ENCODE data around the gene CDH4. TPM values are rescaled to one million over a fixed set of nuclear protein-coding genes. Genes with fewer than 3 reads are reported as not detected.

The CDH4 gene
- total and polyA plus RNA-seq, 2 donors from 2014 or later = 1.1 TPM; not detected in 1

GRCh38 chr20:61777773-61778494 lies 525.9 kb downstream of the CDH4 start:
- intact Hi-C loops (cut with DNase I) = no loop called here
- FAIRE-seq (no peak), DNase-seq (no peak)
- Histone ChIP-seq H3K9me3 (ENCODE audit: control insufficient read depth in 2 of 3, insufficient read depth in 1 of 3, low read length in 3 of 3) (peaks cover 0 to 11% (median 2%) of the 10 kb centered on the region in 3 donors), H3K36me3 (ENCODE audit: control insufficient read depth in 2 of 3, insufficient read depth in 3 of 3, low read length in 3 of 3) (no peaks in the 10 kb centered on the region), H3K27ac (ENCODE audit: low read depth in 2 of 2, low read length in 2 of 2) (no peak overlapping the region), H3K27me3 (ENCODE audit: control insufficient read depth, insufficient read depth, low read length) (no peaks in the 10 kb centered on the region), H3K9ac (ENCODE audit: low read length in 3 of 3) (no peak overlapping the region), H3K4me3 (ENCODE audit: low read length in 3 of 3) (no peak overlapping the region), H3K4me1 (ENCODE audit: control insufficient read depth in 2 of 3, insufficient read depth in 2 of 3, low read depth in 1 of 3, low read length in 3 of 3) (no peaks in the 10 kb centered on the region)
- TF ChIP-seq, protein P1, sequence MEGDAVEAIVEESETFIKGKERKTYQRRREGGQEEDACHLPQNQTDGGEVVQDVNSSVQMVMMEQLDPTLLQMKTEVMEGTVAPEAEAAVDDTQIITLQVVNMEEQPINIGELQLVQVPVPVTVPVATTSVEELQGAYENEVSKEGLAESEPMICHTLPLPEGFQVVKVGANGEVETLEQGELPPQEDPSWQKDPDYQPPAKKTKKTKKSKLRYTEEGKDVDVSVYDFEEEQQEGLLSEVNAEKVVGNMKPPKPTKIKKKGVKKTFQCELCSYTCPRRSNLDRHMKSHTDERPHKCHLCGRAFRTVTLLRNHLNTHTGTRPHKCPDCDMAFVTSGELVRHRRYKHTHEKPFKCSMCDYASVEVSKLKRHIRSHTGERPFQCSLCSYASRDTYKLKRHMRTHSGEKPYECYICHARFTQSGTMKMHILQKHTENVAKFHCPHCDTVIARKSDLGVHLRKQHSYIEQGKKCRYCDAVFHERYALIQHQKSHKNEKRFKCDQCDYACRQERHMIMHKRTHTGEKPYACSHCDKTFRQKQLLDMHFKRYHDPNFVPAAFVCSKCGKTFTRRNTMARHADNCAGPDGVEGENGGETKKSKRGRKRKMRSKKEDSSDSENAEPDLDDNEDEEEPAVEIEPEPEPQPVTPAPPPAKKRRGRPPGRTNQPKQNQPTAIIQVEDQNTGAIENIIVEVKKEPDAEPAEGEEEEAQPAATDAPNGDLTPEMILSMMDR (IDR thresholded peaks at IDR 0.05; ENCODE audit: borderline replicate concordance, extremely low read depth, insufficient read depth) = no peak

DNA sequence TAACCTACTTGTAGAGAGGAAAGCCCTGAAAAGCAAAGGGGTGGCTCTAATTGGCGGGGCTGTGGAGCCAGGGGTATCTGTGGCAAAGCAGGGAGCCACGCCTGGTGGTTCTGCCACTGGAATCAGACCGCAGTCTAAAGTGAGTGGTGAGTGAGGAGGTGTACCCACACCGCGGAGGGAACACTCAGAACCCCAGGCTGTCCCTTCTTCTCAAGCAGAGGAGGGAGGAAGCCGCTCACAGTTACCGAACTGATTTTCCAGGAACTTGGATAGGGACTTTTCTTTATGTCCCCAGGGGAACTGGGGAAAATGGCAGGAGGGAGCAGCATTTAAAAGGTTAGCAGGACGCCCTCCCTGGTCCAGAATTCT lies 526.4 kb downstream of the CDH4 start:
- no peak overlapping the region for H3K9ac ChIP-seq (ENCODE audit: low read length in 3 of 3)
- no peak overlapping the region for H3K27ac ChIP-seq (ENCODE audit: low read depth in 2 of 2, low read length in 2 of 2)
- intact Hi-C loops (cut with DNase I) = no loop called here
- no peaks in the 10 kb centered on the region for H3K27me3 ChIP-seq (ENCODE audit: control insufficient read depth, insufficient read depth, low read length)
- TF ChIP-seq, protein P1 (IDR thresholded peaks at IDR 0.05; ENCODE audit: borderline replicate concordance, extremely low read depth, insufficient read depth) = no peak
- H3K9me3 ChIP-seq (ENCODE audit: control insufficient read depth in 2 of 3, insufficient read depth in 1 of 3, low read length in 3 of 3) = peaks cover 0 to 11% (median 2%) of the 10 kb centered on the region in 3 donors
- no peaks in the 10 kb centered on the region for H3K36me3 ChIP-seq (ENCODE audit: control insufficient read depth in 2 of 3, insufficient read depth in 3 of 3, low read length in 3 of 3)
- no peak for FAIRE-seq
- no peak for DNase-seq
- no peak overlapping the region for H3K4me3 ChIP-seq (ENCODE audit: low read length in 3 of 3)
- no peaks in the 10 kb centered on the region for H3K4me1 ChIP-seq (ENCODE audit: control insufficient read depth in 2 of 3, insufficient read depth in 2 of 3, low read depth in 1 of 3, low read length in 3 of 3)

DNA sequence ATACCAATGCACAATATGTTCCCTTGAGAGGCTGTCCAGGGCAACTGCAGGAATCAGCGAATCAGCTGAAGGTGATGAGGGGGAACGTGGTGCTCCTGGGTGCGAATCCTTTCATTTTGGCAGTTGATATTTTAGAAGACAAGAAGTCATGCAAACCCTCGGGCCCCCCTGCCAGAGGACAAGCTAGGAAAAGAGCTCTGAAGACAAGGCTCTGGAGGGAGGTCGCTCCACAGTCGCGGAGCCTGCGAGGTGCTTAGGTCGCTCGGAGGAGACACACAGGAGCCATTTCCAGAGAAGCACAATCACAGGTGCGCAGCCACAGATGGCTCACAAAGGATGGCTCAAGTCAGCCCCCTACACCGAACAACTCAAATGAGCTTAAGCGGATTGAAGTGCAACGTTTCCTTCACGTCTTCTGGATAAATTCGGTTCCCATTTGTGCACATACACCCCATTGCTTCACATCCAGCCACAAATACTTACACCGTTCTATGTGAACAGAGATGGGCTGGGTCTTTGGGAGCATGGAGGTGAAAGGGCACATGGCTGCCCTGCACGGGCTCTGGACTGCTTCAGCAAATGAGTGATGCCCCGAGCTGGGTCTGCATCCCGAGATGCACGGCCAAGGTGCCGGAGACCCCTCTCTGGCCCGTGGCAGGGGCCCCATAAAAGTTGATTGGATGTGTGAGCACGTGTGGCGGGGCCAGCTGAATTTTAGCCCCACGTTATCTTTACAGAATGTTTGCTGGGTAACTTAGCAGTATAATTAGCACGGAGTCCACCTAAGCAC lies 527.3 kb downstream of the CDH4 start:
- Histone ChIP-seq H3K27me3 (ENCODE audit: control insufficient read depth, insufficient read depth, low read length) (no peaks in the 10 kb centered on the region), H3K27ac (ENCODE audit: low read depth in 2 of 2, low read length in 2 of 2) (no peak overlapping the region), H3K4me1 (ENCODE audit: control insufficient read depth in 2 of 3, insufficient read depth in 2 of 3, low read depth in 1 of 3, low read length in 3 of 3) (no peaks in the 10 kb centered on the region), H3K4me3 (ENCODE audit: low read length in 3 of 3) (no peak overlapping the region), H3K9me3 (ENCODE audit: control insufficient read depth in 2 of 3, insufficient read depth in 1 of 3, low read length in 3 of 3) (peaks cover 0 to 11% (median 2%) of the 10 kb centered on the region in 3 donors), H3K36me3 (ENCODE audit: control insufficient read depth in 2 of 3, insufficient read depth in 3 of 3, low read length in 3 of 3) (no peaks in the 10 kb centered on the region), H3K9ac (ENCODE audit: low read length in 3 of 3) (no peak overlapping the region)
- intact Hi-C loops (cut with DNase I) = no loop called here
- TF ChIP-seq, protein P1 (IDR thresholded peaks at IDR 0.05; ENCODE audit: borderline replicate concordance, extremely low read depth, insufficient read depth) = no peak
- no peak for DNase-seq
- FAIRE-seq = no peak

All from kidney (tissue), 14 donors.